GM18505 (cell line): ENCODE measurements around the gene MSMB.

ENCODE experiments used
- ATAC-seq: cut with Tn5 transposase; IDR thresholded peaks from one replicate; pipeline ENCODE4 v1.9.1; 2021; ENCODE audit not compliant: unreplicated experiment
- POLR2A ChIP-seq: IDR thresholded peaks from 4 replicates; pipeline ENCODE4 v1.6.1; 2011; ENCODE audit warnings: borderline replicate concordance; ENCODE audit not compliant: insufficient read depth, insufficient read length; ENCODE audit errors: extremely low read depth

MSMB gene

DNA sequence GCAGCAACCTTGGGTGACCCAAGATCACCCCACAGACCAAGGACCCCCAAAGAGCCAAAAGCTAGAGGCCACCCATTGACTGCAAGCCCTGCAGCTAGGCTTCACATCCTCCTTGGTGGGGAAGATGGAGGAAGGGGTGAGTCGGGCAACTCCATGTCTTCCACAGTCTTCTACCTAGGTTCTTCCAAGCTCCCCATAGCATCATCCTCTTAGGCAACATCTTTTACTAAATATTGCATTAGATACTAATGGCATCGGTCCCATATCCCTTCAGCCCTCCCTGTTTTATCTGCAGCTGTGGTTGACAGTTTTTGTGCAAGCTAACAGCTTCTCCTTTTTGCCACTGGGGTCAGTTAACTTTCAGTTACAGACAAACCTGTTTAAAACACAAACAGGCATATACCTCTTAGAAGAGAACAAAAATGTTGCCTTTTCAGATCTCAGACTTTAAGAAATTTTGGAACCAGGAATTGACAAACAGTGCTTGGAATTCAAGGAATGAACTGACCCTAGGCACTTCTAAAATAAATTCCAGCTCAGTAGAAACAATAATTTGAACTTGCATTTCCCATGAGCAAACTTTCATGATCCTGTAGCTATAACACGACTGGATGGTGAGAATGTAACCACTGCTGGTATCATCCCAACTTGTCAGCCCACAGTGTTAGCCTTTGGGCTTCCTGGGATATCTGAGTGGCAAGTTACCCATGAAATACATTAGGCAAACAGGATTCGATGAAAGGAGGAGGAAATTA lies 33.9 kb upstream of the MSMB start:
- no peak for TF ChIP-seq POLR2A
- ATAC-seq = no peak

DNA sequence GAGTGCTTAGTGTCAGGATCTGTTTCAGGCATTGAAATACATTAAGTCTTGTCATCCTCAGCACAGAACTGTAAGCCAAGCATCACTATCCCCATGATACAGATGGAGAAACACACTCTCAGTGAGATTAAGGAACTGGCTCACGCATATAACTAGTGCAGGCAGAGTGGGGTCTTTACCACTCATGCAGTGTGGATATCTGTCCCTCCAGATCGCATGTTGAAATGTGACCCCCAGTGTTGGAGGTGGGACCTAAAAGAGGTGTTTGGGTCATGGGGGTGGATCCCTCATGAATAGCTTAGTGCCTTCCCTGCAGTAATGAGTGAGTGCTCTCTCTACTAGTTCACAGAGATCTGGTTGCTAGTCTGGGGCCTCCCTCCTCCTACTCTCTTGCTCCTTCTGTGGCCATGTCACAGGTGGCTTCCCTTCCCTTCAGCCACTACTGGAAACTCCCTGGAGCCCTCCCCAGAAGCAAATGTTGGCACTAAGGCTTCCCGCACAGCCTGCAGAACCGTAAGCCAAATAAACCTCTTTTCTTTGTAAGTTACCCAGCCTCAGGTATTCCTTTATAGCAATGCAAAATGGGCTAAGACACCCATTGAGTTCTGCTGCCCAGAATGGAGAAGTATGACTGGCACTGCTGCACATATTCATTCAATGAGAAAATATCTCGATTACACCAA lies 31.8 kb upstream of the MSMB start:
- no peak for TF ChIP-seq POLR2A
- no peak for ATAC-seq

DNA sequence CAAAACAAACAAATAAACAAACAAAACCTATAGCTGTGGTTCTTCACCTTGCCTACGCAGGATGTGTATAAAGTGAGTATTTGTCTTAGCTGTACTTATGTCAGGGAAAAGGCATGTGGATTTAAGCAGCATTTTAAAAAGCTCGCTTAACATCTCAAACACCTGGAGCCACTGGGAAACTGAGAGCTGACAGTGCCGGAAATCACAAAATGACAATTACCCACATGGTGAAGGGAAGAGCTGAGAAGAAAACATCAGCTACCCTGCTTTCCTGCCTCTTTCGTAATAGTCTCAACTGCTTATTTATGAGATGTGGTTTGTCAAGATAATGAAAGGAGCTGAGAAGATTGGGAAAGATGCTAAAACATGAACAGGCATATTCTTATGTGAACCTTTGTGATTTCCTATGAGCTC lies 31.1 kb upstream of the MSMB start:
- TF ChIP-seq POLR2A = no peak

DNA sequence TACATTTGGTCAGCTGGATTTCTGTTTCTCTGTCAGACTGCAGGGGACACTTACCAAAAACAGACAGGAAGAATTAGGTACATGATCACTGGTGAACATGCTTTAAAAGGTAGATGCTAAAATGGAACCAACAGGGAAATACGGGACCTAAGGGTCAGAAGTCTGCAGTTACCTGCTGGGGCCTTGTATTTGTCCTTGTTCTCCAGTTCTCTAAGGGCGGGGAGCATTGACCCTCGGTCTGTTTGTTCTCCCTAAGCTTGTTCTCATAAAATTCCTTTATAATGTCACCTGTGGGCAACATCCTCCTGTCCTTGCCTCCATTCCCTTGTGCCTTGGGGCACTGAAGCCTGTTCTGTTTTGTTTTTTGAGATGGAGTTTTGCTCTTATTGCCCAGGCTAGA lies 29.8 kb upstream of the MSMB start:
- no peak for ATAC-seq
- no peak for TF ChIP-seq POLR2A

More for the DNA sequence above, 31.1 kb upstream of the MSMB start:
- no peak for ATAC-seq

DNA sequence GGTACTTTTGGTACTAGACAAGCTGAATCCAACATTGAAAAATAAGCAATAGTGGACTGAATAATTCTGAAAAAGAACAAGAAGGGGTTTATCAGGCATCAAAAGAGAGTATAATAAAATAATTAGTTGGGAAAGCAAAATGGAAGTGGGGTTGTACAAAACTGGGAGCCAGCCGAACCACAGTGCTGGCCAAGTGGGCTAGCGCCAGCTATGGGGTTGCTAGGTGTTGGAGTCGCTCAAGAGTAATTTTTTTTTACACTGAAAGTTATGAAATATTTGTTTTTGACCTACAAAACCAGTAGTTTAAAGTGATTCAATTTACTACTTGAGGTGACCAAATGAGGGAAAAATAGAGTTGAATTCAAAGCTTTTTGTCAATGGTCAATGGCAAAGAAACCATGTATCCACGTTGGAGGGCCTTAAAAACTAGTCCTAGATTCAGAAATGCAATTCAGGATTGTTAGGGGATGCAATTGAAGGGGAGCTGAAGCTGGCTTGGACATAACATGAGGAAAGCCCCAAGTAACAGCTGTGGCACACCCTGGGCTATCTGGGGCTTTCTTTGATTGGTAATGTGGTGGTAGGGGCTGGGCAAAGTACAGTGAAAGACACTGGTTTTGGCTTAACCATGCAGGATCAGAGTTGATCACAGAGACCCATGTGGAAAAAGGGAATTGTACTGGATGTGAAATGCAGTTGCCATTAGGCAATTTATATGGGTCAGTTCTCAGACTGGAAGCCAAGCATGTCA lies 28.3 kb upstream of the MSMB start:
- no peak for ATAC-seq
- no peak for TF ChIP-seq POLR2A

DNA sequence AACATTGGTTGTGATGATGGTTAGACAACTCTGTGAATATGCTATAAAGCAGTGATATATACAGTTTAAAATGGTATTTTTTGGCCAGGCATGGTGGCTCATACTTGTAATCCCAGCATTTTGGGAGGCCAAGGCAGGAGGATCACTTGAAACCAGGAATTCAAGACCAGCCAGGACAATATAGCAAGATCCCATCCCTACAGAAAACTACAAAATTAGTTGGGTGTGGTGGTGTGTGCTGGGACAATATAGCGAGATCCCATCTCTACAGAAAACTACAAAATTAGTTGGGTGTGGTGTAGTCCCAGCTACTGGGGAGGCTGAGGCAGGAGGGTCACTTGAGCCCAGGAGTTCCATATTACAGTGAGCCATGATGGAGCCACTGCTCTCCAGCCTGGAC lies 27.5 kb upstream of the MSMB start:
- no peak for TF ChIP-seq POLR2A
- no peak for ATAC-seq

DNA sequence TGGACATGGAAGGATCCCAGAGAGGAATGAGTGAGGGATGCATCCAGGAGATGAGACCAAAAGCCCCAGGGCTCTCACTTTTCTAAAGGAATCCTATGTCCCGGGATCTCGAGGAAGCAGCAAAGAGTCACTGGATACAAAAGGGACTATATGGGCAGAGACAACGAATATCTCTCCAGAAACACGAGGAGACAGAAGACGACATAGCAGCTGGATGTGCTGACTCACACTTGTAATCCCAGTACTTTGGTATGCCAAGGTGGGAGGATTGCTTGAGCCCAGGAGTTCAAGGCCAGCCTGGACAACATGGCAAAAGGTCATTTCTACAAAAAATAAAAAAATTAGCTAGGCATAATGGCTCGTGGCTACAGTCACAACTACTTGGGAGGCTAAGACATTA lies 24.7 kb upstream of the MSMB start:
- no peak for TF ChIP-seq POLR2A
- no peak for ATAC-seq

DNA sequence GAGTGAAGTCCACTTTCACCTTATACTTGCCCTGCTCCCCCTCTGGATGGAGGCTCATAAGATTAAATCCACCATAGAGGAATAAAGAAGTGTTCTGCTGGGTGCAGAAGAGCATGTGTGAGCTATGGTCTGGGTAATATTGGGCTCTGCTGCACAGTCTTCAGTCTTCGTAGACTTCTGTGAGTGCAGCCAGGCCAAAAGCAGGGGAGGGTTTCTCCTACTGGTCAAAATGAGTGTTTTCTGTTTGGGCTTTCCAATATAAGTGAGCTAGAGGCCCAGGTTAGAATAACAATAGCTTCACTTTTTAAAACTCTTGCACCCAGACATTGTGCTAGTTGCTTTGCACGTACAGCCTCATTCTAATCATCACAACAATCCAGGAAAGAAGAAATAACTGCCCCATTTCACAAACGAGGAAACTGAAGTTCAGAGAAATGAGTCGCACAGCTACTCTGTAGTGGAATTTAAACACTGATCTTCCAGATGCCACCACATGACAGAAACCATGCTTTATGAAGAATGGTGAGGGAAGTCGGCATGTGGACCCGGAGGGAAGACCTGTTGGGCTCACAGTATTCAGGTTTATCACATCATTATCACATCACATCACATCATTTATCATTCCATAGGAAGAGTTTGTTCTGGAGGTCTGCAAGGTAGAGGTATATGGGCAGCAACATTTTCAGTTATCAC lies 23.8 kb upstream of the MSMB start:
- no peak for TF ChIP-seq POLR2A
- ATAC-seq = no peak

DNA sequence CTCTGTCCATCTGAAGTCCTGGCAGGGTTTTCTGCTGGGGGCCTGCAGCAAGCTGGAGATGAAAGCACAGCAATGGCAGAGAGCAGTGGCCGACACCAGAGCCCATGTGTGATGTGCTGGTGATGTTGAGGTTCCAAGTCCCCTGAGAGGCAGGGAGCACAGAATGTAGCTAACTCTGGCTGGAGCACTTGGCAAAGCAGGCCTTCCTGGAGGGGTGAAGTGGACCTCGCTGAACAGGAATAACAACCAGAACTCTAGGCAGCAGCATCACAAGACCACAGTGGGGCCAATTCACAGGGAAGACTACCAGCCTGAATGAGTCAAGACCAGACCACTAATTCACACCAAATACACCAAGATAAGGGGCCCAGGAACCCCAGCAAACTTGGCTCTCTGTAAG lies 22.8 kb upstream of the MSMB start:
- TF ChIP-seq POLR2A = no peak
- no peak for ATAC-seq

DNA sequence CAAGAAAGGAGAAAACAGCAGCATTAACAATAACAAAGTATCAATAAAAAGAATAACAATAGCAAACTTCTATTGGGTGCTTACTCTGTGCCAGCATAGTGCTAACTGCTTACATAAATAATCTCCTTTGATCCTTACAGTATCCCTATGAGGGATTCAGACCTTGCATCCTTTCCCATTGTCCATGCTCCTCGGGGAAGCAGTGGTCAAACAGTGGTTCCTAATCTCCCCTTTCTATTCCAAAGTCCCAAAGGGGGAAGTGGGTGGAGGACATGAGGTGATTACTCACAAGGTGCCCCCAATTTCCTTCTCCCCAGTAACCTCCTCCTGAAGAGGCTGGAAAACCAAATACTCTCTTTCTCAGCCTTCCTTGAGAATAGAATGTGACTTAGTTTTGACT lies 22.0 kb upstream of the MSMB start:
- no peak for ATAC-seq
- TF ChIP-seq POLR2A = no peak

DNA sequence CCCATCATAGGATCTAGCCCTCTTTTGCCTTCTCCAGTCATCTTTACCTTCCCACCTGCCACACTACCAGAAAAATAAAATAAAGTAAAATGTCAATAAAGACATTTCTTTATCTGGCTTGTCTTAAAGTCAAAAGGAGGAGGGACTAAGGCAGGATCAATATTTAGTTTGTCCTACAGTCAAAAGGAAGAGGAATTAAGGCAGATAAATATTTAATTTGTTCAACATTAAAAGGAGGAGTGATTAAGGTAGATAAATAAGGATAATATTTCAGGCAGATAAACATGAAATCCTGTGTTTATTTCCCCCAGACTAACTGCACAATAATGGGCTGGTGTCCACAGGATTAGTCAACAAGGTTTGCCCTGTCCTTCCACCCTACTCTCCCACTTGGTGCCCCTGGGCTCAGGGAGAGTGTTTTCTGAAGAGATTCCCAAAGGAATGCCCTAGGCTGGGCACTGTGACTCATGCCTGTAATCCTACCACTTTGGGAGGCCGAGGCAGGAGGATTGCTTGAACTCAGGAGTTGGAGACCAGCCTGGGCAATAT lies 18.3 kb upstream of the MSMB start:
- no peak for TF ChIP-seq POLR2A
- ATAC-seq = no peak

DNA sequence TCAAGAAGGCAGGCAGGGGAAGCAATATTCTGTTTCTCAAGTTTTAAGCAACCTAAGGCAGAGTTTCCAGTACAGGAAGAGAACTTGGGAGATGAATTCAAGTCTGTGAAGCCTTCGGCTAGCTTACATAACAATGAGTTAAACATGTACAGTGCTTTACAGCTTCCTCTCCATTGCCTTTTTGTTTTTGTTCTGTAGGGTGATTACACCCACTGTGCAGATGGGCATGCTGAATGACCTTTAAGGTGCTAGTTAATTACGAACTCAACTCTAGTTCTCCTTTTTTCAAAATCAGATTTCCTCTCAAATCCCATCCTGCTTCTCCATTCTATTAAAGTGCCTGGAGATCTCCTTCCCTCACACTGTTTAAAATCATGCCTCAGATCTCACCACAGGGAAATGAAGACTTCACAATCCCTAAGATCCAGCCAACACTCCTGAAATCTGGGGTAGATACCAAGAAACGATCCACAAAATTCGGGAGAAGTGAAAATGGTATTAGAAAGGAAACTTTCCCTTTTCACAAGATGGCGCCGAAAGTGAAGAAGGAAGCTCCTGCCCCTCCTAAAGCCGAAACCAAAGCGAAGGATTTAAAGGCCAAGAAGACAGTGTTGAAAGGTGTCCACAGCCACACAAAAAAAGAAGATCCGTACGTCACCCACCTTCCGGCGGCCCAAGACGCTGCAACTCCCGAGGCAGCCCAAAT lies 16.8 kb upstream of the MSMB start:
- no peak for ATAC-seq
- no peak for TF ChIP-seq POLR2A
